ENCODE results near the gene LPAR1. TPM values are rescaled to one million over a fixed set of nuclear protein-coding genes. Genes with fewer than 3 reads are reported as not detected.

LPAR1 gene
- total RNA-seq = 1 to 10 TPM; 5.0 to 5.9 TPM
- 5.3 TPM for polyA plus RNA-seq (2013, experiment 1 of 2)
- polyA plus RNA-seq (2013, experiment 2 of 2) = 4.6 TPM
- long read RNA-seq, experiment 1 = 0 reads
- long read RNA-seq, experiment 2, transcript LPAR1-203 (5 exons, 3,637 nt) = major isoform, 5 of 21 reads
- long read RNA-seq, experiment 2, partial matches to known transcripts = 0 of 21 reads
- long read RNA-seq, experiment 2, other reads (novel, unspliced or antisense) = 15 of 21 reads
- long read RNA-seq, experiment 3, partial matches to known transcripts = 3 of 15 reads
- long read RNA-seq, experiment 3, other reads (novel, unspliced or antisense) = 8 of 15 reads
- long read RNA-seq, experiment 4, partial matches to known transcripts = 1 of 3 reads
- long read RNA-seq, experiment 4, other reads (novel, unspliced or antisense) = 2 of 3 reads

GRCh38 chr9:111038331-111039230 lies at the start of gene LPAR1:
Gene LPAR1 (minus strand): TSS chr9:111038470. CDS start chr9:110972117, 66,353 bp downstream.
- no peak within 1 kb of the TSS for H3K27ac Mint-ChIP-seq
- Histone ChIP-seq H3K27ac (ENCODE audit: low read depth, low read length) (no peak within 1 kb of the TSS), H3K9me3 (ENCODE audit: control insufficient read depth, low read length) (no peaks in the 10 kb centered on the region), H3K36me3 (ENCODE audit: control insufficient read depth, insufficient read depth, low read length) (no peaks in the 10 kb centered on the region), H3K4me1 (ENCODE audit: control insufficient read depth, insufficient read depth, low read length) (peaks cover 5% of the 10 kb centered on the region), H3K9ac (ENCODE audit: extremely low read depth, low read length, poor library complexity, severe bottlenecking) (peak within 1 kb of the TSS; percentile 44), H3K27me3 (ENCODE audit: control insufficient read depth, insufficient read depth, low read length, poor library complexity, severe bottlenecking) (peaks cover 19% of the 10 kb centered on the region), H3K4me3 (ENCODE audit: low read length) (peak within 1 kb of the TSS; percentile 81)
- H3K4me1 Mint-ChIP-seq = peaks cover 23% of the 10 kb centered on the region
- peak within 1 kb of the TSS; percentile 56 for H3K4me3 Mint-ChIP-seq
- DNase-seq = peak; percentile 88
- WGBS, 2 experiments (ENCODE audit: insufficient coverage in 1 of 2, insufficient read length in 1 of 2) = 2 to 36% methylated on average over 7 to 72 of the region's 72 CpGs
- H3K27me3 Mint-ChIP-seq (ENCODE audit: insufficient read depth) = peaks cover 40% of the 10 kb centered on the region
- H3K36me3 Mint-ChIP-seq (ENCODE audit: low read depth) = no peaks in the 10 kb centered on the region
- no peak for TF ChIP-seq CTCF (conservative IDR thresholded peaks at IDR 0.05)
- H3K9me3 Mint-ChIP-seq = no peaks in the 10 kb centered on the region

- no peak overlapping the region for H3K4me3 ChIP-seq (ENCODE audit: low read length)
- Mint-ChIP-seq H3K4me3 (no peak overlapping the region), H3K27me3 (ENCODE audit: insufficient read depth) (peaks cover 2% of the 10 kb centered on the region), H3K4me1 (no peaks in the 10 kb centered on the region), H3K36me3 (ENCODE audit: low read depth) (no peaks in the 10 kb centered on the region), H3K27ac (no peak overlapping the region), H3K9me3 (peaks cover 5% of the 10 kb centered on the region)
- WGBS, 2 experiments (ENCODE audit: insufficient coverage in 1 of 2, insufficient read length in 1 of 2) = 76% methylated on average over 1 of the region's 1 CpG; no CpG with 5 or more reads in 1 of the 2 experiments
- no peak for TF ChIP-seq CTCF (conservative IDR thresholded peaks at IDR 0.05)
- H3K27me3 ChIP-seq (ENCODE audit: control insufficient read depth, insufficient read depth, low read length, poor library complexity, severe bottlenecking) = no peaks in the 10 kb centered on the region
- H3K36me3 ChIP-seq (ENCODE audit: control insufficient read depth, insufficient read depth, low read length) = no peaks in the 10 kb centered on the region
- DNase-seq = no peak
- no peak overlapping the region for H3K9ac ChIP-seq (ENCODE audit: extremely low read depth, low read length, poor library complexity, severe bottlenecking)
- H3K4me1 ChIP-seq (ENCODE audit: control insufficient read depth, insufficient read depth, low read length) = no peaks in the 10 kb centered on the region
- H3K9me3 ChIP-seq (ENCODE audit: control insufficient read depth, low read length) = no peaks in the 10 kb centered on the region
- H3K27ac ChIP-seq (ENCODE audit: low read depth, low read length) = no peak overlapping the region
Observed at GRCh38 chr9:111078391-111079038, 40.2 kb upstream of the LPAR1 start.

GRCh38 chr9:111076519-111076918 lies 38.2 kb upstream of the LPAR1 start:
- 94% methylated on average over 2 to 3 of the region's 3 CpGs for WGBS, 2 experiments (ENCODE audit: insufficient coverage in 1 of 2, insufficient read length in 1 of 2)
- H3K27me3 ChIP-seq (ENCODE audit: control insufficient read depth, insufficient read depth, low read length, poor library complexity, severe bottlenecking) = no peaks in the 10 kb centered on the region
- Mint-ChIP-seq H3K36me3 (ENCODE audit: low read depth) (no peaks in the 10 kb centered on the region), H3K9me3 (peaks cover 5% of the 10 kb centered on the region), H3K4me3 (no peak overlapping the region), H3K4me1 (no peaks in the 10 kb centered on the region), H3K27ac (no peak overlapping the region), H3K27me3 (ENCODE audit: insufficient read depth) (peaks cover 2% of the 10 kb centered on the region)
- no peaks in the 10 kb centered on the region for H3K4me1 ChIP-seq (ENCODE audit: control insufficient read depth, insufficient read depth, low read length)
- no peak overlapping the region for H3K4me3 ChIP-seq (ENCODE audit: low read length)
- H3K27ac ChIP-seq (ENCODE audit: low read depth, low read length) = no peak overlapping the region
- TF ChIP-seq CTCF (conservative IDR thresholded peaks at IDR 0.05) = no peak
- H3K9me3 ChIP-seq (ENCODE audit: control insufficient read depth, low read length) = no peaks in the 10 kb centered on the region
- no peaks in the 10 kb centered on the region for H3K36me3 ChIP-seq (ENCODE audit: control insufficient read depth, insufficient read depth, low read length)
- H3K9ac ChIP-seq (ENCODE audit: extremely low read depth, low read length, poor library complexity, severe bottlenecking) = no peak overlapping the region
- no peak for DNase-seq

Measured in endodermal cell (in vitro differentiated cells).